HG03045 (cell line): ENCODE data around the gene PPP2R3B.
"Not testable (repeated sequence)": the region's sequence is repeated elsewhere in the genome, so short reads cannot be mapped to it uniquely, and the experiment has no call there.

ENCODE experiments used
- ATAC-seq: cut with Tn5 transposase; IDR thresholded peaks from one replicate; pipeline ENCODE4 v1.9.1; 2021; ENCODE audit warnings: mild to moderate bottlenecking, moderate library complexity; ENCODE audit not compliant: unreplicated experiment

Gene PPP2R3B

DNA sequence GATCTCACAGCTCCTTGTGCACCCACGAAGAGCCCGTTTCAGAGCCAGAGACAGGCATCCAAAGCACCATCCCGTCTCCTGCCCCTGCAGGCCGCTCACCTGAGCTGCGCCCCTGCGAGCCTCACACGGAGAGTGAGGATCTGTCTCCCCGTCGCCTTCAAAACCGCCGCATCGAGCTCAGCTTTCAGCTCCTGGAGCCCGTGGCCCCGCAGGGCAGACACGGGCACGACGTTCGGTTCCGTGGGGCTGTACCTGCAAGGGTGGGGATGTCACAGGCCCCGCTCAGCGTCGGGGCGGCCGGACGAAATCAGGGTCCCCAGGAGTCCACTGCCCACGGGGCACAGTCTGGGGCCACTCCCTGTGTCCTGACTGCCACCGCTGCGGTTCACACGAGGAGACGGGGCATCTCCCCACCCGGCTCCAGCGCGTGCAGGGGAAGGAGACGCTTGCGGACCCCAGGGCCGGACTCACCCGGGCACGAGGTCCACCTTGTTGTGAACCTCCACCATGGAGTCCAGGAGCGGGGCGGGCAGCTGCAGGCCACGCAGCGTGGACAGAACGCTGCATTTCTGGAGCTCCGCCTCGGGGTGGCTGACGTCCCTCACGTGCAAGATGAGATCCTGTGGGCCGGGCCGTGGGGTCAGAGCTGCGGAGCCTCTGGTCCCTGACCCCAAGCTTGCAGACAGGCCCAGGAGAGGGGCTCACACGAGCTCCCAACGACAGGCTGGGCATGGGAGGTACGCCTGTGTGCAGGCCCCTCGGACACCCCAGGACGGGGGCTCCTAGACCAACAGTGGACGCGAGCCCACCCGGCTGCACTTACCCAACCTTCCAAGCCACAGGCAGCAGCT lies 79.2 kb downstream of the PPP2R3B start:
- no peak for ATAC-seq

DNA sequence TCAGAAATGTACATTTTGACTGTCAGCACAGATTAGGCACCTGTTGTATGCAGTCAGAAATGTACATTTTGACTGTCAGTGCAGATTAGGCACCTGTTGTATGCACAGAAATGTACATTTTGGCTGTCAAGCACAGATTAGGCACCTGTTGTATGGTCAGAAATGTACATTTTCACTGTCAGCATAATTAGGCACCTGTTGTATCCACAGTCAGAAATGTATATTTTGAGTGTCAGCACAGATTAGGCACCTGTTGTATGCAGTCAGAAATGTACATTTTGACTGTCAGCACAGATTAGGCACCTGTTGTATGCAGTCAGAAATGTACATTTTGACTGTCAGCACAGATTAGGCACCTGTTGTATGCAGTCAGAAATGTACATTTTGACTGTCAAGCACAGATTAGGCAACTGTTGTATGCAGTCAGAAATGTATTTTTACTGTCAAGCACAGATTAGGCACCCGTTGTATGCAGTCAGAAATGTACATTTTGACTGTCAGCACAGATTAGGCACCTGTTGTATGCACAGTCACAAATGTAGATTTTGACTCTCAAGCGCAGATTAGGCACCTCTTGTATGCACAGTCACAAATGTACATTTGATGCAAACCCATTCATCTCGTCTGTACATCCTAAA lies 80.0 kb downstream of the PPP2R3B start:
- ATAC-seq: not testable (repeated sequence)

- not testable (repeated sequence) for ATAC-seq
Observed at GRCh38 chrX:305781-306613, 80.7 kb downstream of the PPP2R3B start.

- no peak for ATAC-seq
Observed at GRCh38 chrX:302975-303374, 83.7 kb downstream of the PPP2R3B start.

DNA sequence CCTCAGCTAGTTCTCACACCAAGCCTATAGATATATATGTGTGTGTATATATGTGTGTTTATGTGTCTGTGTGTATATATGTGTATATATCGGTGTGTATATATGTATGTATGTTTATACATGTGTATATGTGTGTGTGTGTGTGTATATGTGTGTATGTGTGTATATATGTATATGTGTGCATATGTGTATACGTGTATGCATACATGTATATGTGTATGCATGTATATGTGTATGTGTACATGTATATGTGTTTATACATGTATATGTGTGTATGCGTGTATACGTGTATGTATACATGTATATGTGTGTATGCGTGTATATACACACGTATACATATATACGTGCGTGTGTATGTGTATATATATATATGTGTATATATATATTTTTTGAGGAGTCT lies 86.4 kb downstream of the PPP2R3B start:
- ATAC-seq: no peak

DNA sequence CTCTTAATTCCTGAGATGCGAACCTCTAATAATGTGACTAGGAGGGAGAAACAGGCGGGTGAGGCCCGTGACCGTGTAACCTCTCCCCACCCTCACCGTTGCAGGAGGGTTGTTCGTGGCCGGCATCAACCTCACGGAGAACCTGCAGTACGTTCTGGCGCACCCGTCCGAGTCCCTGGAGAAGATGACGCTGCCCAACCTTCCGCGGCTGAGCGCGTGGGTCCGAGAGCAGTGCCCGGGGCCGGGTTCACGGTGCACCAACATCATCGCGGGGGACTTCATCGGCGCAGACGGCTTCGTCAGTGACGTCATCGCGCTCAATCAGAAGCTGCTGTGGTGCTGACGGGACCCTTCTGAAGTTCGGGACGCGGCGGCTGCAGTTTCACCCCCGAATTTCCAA lies 87.7 kb downstream of the PPP2R3B start:
- ATAC-seq: no peak

- no peak for ATAC-seq
Observed at GRCh38 chrX:295136-295535, 91.6 kb downstream of the PPP2R3B start.

GRCh38 chrX:292900-293897 lies 93.5 kb downstream of the PPP2R3B start:
- ATAC-seq: no peak

- ATAC-seq: no peak
Observed at GRCh38 chrX:291411-291901, 95.3 kb downstream of the PPP2R3B start.

GRCh38 chrX:290476-291166 lies 96.1 kb downstream of the PPP2R3B start:
- no peak for ATAC-seq

DNA sequence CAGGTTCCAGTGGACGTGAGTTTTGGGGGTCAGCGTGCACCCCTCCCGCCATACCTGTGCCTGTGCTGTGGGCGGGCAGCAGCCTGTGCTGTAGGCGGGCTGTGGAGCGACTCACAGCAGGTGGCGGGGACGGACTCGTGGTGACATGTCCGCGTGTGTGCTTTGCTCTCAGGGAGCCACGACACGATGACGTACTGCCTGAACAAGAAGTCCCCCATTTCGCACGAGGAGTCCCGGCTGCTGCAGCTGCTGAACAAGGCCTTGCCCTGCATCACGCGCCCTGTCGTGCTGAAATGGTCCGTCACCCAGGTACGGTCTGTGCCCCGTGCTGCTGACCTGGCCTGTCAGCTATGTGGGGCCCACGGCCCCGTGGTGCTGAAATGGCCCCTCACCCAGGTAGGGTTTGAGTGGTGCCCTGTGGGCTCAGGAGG lies 98.1 kb downstream of the PPP2R3B start:
- ATAC-seq: no peak

GRCh38 chrX:287670-288069 lies 99.0 kb downstream of the PPP2R3B start:
- no peak for ATAC-seq

GRCh38 chrX:285076-285677 lies 101.5 kb downstream of the PPP2R3B start:
- no peak for ATAC-seq
